Fibroblast of mammary gland (primary cell): ENCODE data around the gene SF3B1.

Source experiments
- DNase-seq: peaks from one replicate; pipeline ENCODE4 v3.0.0-alpha.2; 2010; ENCODE audit warnings: low read depth
- H3K4me3 ChIP-seq: 2 replicates; pipeline ENCODE4 v1.5.1; 2011; ENCODE audit warnings: low read depth, mild to moderate bottlenecking, low read length, moderate library complexity; ENCODE audit not compliant: control insufficient read depth
- TF ChIP-seq, protein P1 (sequence below): conservative IDR thresholded peaks from 2 replicates; pipeline ENCODE4 v1.5.1; 2011; ENCODE audit warnings: low read depth, low read length, inconsistent platforms; ENCODE audit not compliant: control insufficient read depth, insufficient read depth

SF3B1 gene

DNA sequence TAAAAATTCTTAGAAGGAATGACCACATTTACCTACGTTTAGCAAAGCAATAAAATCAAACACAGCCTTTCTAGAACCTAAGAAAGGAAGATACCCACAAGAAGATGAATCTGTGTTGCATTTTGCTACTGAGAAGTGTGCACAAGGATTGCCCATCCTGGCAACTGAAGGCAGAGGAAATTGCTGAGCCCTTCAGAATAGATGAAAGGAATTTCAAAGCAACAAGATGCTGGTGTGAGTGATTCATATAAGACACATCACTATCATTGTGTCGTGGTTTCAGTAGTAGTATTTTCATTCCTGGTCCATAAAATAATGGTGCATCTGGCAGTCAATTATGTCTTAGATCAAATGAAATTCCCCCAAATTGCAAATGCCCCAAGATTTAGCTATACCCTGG, 75.9 kb downstream of the SF3B1 start:
- no peak overlapping the region for H3K4me3 ChIP-seq
- DNase-seq: peak; percentile 36
- TF ChIP-seq, protein P1, sequence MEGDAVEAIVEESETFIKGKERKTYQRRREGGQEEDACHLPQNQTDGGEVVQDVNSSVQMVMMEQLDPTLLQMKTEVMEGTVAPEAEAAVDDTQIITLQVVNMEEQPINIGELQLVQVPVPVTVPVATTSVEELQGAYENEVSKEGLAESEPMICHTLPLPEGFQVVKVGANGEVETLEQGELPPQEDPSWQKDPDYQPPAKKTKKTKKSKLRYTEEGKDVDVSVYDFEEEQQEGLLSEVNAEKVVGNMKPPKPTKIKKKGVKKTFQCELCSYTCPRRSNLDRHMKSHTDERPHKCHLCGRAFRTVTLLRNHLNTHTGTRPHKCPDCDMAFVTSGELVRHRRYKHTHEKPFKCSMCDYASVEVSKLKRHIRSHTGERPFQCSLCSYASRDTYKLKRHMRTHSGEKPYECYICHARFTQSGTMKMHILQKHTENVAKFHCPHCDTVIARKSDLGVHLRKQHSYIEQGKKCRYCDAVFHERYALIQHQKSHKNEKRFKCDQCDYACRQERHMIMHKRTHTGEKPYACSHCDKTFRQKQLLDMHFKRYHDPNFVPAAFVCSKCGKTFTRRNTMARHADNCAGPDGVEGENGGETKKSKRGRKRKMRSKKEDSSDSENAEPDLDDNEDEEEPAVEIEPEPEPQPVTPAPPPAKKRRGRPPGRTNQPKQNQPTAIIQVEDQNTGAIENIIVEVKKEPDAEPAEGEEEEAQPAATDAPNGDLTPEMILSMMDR: no peak

- TF ChIP-seq, protein P1: no peak
- H3K4me3 ChIP-seq: no peak overlapping the region
- no peak for DNase-seq
Measured at GRCh38 chr2:197357986-197358385, 76.8 kb downstream of the SF3B1 start.

DNA sequence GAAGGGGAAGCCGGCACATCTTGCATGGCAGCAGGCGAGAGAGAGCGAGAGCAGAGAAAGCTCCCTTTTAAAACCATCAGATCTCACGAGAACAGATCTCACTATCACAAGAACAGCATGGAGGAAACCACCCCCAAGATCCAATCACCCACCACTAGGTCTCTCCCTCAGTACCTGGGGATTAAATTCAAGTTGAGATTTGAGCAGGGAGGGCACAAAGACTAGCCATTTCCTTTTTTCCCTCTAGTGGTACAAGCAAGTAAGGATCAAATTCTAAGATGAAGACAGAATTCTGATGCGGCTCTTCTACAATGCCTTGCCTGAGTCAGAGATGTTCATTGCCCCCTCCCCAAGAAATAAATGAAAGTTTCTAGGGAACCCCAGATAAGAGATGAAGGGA, 78.7 kb downstream of the SF3B1 start:
- DNase-seq: no peak
- H3K4me3 ChIP-seq: no peak overlapping the region
- TF ChIP-seq, protein P1: peak; percentile 42

GRCh38 chr2:197354169-197354558, 80.7 kb downstream of the SF3B1 start:
- no peak for DNase-seq
- TF ChIP-seq, protein P1: no peak
- H3K4me3 ChIP-seq: no peak overlapping the region

DNA sequence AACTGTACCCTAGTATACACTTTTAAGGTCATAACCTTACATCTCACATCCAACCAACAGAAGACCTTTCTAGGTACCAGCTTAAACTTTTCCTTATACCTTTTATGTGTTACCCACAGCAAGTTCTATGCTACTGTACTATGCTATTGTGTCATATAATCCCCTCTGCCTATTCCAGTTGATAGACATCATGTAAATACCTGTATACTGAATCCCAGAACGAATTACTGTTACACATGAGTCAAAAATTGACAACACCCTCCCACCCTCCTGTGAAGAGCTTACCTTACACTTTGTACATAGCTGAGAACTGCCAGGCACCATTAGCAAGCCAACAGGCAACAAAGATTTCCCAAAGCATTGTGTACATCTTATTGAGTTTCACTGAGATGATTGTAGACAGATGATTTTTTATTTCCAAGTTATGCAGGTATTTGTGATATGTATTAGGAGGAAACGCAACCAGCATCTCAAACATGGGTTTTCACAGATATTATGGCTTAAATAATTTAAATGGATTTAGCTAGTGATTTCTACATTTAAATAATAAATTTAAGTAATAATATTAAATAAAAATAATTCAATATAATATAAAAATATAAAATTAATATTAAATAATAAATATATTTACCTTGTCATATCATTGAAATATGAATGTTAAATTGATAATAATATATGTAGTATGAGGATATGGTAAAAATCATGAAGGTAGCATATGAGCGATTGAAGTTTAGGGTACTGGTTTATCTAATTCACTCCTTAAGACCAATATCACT, 81.2 kb downstream of the SF3B1 start:
- H3K4me3 ChIP-seq: no peak overlapping the region
- DNase-seq: no peak
- TF ChIP-seq, protein P1: no peak

- TF ChIP-seq, protein P1: no peak
- H3K4me3 ChIP-seq: no peak overlapping the region
- DNase-seq: no peak
Measured at GRCh38 chr2:197349699-197350098, 85.1 kb downstream of the SF3B1 start.
